Fibroblast of the aortic adventitia (primary cell): ENCODE results near the gene TRANK1. TPM values are rescaled to one million over a fixed set of nuclear protein-coding genes. Genes with fewer than 3 reads are reported as not detected.
"Not testable (repeated sequence)": the region's sequence is repeated elsewhere in the genome, so short reads cannot be mapped to it uniquely, and the experiment has no call there.

Source experiments
- DNase-seq: peaks from one replicate; pipeline ENCODE4 v3.0.0-alpha.2; 2010; ENCODE audit warnings: low read depth
- H3K4me3 ChIP-seq: 2 replicates; pipeline ENCODE4 v1.5.1; 2011; ENCODE audit warnings: low read depth, mild to moderate bottlenecking, control low read depth, low read length, moderate library complexity
- total RNA-seq: library from RNA; depleted of rRNA; stranded (reverse); fragments of >200 nt; gene quantifications from 2 replicates; pipeline ENCODE4 v1.2.3, GENCODE V29; 2012; ENCODE audit warnings: low replicate concordance
- TF ChIP-seq, protein P1 (sequence below): IDR thresholded peaks from 2 replicates; pipeline ENCODE4 v1.5.1; 2011; ENCODE audit warnings: mild to moderate bottlenecking, low read length, control low read depth, inconsistent platforms; ENCODE audit not compliant: insufficient read depth

TRANK1 gene
- total RNA-seq, 1 donor, result 32.9 TPM

DNA sequence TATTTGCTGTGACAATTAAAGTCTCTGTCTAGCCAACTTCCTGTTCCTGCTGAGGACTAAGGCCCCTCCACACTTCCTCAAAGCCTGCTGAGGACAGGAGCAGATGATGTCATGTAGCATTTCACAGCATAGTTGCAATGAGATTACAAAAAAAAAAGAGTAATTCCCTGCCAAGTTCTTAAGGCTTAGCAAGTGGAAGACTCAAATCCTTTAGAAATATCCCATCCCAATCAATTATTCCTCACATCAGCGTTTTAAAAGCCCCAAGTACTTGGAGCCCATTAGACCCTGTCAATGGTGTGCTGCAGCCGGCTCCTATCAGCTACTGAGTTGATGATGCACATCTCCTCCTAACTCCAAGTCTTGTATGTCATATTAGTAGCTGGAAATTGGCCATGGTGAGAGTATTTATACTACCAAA lies 51.7 kb downstream of the TRANK1 start:
- TF ChIP-seq, protein P1, sequence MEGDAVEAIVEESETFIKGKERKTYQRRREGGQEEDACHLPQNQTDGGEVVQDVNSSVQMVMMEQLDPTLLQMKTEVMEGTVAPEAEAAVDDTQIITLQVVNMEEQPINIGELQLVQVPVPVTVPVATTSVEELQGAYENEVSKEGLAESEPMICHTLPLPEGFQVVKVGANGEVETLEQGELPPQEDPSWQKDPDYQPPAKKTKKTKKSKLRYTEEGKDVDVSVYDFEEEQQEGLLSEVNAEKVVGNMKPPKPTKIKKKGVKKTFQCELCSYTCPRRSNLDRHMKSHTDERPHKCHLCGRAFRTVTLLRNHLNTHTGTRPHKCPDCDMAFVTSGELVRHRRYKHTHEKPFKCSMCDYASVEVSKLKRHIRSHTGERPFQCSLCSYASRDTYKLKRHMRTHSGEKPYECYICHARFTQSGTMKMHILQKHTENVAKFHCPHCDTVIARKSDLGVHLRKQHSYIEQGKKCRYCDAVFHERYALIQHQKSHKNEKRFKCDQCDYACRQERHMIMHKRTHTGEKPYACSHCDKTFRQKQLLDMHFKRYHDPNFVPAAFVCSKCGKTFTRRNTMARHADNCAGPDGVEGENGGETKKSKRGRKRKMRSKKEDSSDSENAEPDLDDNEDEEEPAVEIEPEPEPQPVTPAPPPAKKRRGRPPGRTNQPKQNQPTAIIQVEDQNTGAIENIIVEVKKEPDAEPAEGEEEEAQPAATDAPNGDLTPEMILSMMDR, result no peak
- peak; percentile 71 for DNase-seq
- H3K4me3 ChIP-seq, result no peak overlapping the region

- TF ChIP-seq, protein P1, result no peak
- DNase-seq, result no peak
- no peak overlapping the region for H3K4me3 ChIP-seq
Measured at GRCh38 chr3:36892457-36893136, 52.3 kb downstream of the TRANK1 start.

DNA sequence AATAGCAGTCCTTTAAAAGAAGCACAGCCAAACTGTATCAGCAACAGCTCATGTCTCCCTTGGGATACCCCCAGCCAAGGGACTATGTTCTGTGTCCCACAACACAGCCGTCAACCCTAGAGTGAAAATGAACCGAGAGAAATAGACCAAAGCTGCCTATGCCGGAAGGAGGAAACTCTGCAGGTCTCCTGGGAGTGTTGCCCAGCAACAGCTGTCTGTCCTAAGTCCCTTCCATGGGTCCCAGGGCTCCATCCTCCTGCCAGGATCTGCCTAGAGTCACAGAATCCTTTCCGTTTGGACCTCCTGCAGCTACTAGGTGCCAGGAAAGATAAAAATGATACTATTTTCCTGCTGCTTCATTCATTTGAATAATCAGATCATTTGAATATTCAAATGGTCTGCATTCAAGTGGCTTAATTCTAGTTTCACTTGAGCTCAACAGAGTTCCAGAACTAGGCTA lies 53.1 kb downstream of the TRANK1 start:
- no peak for DNase-seq
- TF ChIP-seq, protein P1, result no peak
- no peak overlapping the region for H3K4me3 ChIP-seq

DNA sequence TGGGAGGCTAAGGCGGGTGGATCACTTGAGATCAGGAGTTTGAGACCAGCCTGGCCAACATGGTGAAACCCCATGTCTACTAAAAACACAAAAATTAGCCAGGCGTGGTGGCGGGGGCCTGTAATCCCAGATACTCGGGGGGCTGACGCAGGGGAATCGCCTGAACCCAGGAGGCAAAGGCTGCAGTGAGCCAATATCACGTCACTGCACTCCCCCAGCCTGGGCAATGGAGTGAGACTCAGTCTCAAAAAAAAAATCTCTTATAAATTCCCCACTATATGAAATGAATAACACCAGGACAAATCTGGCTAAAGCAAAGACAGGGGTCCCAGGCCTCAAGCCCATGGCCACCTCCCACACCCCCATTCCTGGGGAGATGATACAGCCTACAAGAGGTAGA lies 53.8 kb downstream of the TRANK1 start:
- H3K4me3 ChIP-seq, DNase-seq: not testable (repeated sequence)

- DNase-seq, result no peak
- TF ChIP-seq, protein P1, result no peak
- no peak overlapping the region for H3K4me3 ChIP-seq
Measured at GRCh38 chr3:36890261-36890660, 54.6 kb downstream of the TRANK1 start.

GRCh38 chr3:36881735-36882134 lies 63.1 kb downstream of the TRANK1 start:
- TF ChIP-seq, protein P1, result no peak
- no peak overlapping the region for H3K4me3 ChIP-seq
- no peak for DNase-seq

DNA sequence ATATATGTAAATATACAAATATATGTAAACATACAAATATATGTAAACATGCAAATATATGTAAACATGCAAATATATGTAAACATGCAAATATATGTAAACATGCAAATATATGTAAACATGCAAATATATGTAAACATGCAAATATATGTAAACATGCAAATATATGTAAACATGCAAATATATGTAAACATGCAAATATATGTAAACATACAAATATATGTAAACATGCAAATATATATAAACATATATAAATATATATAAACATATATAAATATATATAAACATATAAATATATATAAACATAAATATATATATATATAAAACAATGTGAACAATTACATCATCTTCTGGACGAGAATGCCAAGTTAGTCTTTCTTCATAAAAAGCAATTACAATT lies 65.0 kb downstream of the TRANK1 start:
- not testable (repeated sequence) for DNase-seq, H3K4me3 ChIP-seq

GRCh38 chr3:36877930-36878685 lies 66.7 kb downstream of the TRANK1 start:
- no peak overlapping the region for H3K4me3 ChIP-seq
- TF ChIP-seq, protein P1, result no peak
- no peak for DNase-seq
